NB4 (cell line): ENCODE measurements around the gene KCTD3.

Experiments used
- DNase-seq: peaks from one replicate; pipeline ENCODE4 v3.0.0; 2010; ENCODE audit warnings: low read depth
- H3K4me3 ChIP-seq: one replicate; pipeline ENCODE4 v1.5.1; 2011; ENCODE audit warnings: mild to moderate bottlenecking, low read depth, low read length, moderate library complexity
- MYC ChIP-seq: IDR thresholded peaks from 2 replicates; pipeline ENCODE4 v1.6.1; 2011; ENCODE audit warnings: low read depth, low read length
- POLR2A ChIP-seq: IDR thresholded peaks from 2 replicates; pipeline ENCODE4 v1.6.1; 2011; ENCODE audit warnings: mild to moderate bottlenecking; ENCODE audit not compliant: insufficient read length; ENCODE audit errors: extremely low read depth
- TF ChIP-seq, protein P1 (sequence below): IDR thresholded peaks from one replicate; pipeline ENCODE4 v1.5.1; 2012; ENCODE audit warnings: low read depth, low read length
- TF ChIP-seq, protein P2 (sequence below): IDR thresholded peaks from 2 replicates; pipeline ENCODE4 v1.6.1; 2011; ENCODE audit warnings: low read depth, low read length

KCTD3 gene

DNA sequence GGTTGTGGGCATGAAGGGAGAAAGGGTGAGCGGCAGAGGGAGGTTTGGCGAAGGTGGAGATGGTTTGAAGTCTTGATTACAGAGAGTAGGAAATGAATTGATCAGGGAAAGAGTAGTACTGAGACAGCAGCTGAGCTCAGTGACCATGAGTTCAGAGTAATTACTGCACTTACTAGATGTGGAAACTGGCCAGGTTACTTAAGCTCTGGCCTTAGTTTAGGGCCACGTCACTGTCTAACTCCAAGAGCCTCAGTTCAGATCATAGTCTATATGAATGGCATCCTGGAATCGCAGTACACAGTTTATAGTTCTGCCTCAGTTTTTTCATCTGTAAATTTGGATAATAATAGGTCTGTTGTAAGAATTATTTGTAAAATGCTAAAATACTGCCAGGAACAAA lies 78.1 kb downstream of the KCTD3 start:
- no peak for DNase-seq
- TF ChIP-seq POLR2A (no peak), MYC (no peak)
- TF ChIP-seq, protein P1, sequence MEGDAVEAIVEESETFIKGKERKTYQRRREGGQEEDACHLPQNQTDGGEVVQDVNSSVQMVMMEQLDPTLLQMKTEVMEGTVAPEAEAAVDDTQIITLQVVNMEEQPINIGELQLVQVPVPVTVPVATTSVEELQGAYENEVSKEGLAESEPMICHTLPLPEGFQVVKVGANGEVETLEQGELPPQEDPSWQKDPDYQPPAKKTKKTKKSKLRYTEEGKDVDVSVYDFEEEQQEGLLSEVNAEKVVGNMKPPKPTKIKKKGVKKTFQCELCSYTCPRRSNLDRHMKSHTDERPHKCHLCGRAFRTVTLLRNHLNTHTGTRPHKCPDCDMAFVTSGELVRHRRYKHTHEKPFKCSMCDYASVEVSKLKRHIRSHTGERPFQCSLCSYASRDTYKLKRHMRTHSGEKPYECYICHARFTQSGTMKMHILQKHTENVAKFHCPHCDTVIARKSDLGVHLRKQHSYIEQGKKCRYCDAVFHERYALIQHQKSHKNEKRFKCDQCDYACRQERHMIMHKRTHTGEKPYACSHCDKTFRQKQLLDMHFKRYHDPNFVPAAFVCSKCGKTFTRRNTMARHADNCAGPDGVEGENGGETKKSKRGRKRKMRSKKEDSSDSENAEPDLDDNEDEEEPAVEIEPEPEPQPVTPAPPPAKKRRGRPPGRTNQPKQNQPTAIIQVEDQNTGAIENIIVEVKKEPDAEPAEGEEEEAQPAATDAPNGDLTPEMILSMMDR = no peak
- H3K4me3 ChIP-seq = no peak overlapping the region

DNA sequence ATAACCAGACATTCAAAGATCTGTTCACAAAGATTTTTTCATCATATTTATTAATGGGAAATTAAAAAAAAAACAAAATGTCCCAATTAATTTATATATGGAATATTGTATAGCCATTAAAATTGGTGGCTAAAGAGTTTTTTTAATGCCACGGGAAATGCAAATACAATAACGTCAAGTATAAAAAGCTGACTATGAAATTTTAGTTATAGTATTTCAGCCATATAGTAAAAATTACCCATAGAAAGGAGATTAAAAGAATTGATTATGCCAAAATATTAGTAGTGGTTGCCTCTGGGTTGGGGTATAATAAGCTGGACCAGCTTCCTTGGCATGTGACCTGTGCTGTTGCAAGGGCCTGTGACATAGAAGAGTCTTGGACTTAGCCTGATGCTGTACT lies 78.8 kb downstream of the KCTD3 start:
- no peak overlapping the region for H3K4me3 ChIP-seq
- no peak for TF ChIP-seq POLR2A
- TF ChIP-seq, protein P2, sequence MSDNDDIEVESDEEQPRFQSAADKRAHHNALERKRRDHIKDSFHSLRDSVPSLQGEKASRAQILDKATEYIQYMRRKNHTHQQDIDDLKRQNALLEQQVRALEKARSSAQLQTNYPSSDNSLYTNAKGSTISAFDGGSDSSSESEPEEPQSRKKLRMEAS = no peak
- TF ChIP-seq, protein P1 = no peak
- no peak for TF ChIP-seq MYC
- no peak for DNase-seq

DNA sequence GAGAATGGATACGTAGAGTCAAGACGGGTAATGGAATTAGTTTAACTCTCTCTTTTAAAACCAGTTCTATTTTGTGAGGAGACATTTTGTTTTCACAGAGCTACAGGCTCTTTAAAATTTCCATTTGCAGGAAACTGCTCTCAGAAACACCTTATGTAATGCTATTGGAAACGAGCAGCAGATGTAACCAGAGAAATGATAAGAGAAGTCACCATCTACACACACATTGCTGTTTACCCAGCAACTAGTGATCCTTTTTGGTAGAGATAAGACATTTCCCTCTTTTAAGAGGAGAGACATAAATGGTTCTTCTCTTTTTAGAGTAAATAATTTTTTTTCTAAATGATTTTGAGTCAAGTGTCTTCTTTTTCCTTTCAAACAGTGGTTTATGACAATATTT lies 80.6 kb downstream of the KCTD3 start:
- TF ChIP-seq POLR2A = no peak
- TF ChIP-seq, protein P1 = no peak
- TF ChIP-seq, protein P2 = no peak
- TF ChIP-seq MYC = no peak
- DNase-seq = no peak
- H3K4me3 ChIP-seq = no peak overlapping the region

DNA sequence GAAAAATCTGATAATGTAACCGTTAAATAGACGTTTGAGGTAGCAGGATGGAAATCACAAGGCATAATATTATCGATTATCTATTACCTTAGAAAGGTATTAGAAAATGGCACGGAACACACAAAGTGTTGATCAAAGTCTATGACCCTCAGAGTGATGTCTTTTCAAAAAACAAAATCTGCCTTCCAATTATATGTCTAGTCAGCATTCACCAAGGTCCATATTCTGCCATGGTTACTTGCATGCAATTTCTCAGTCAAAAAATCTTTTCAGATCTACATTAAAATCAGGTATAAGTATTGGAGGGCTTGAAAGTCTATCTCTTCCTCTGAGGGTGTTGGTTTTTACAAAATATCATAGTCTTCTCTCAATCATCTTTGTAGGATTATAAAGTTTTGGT lies 81.9 kb downstream of the KCTD3 start:
- H3K4me3 ChIP-seq = no peak overlapping the region
- TF ChIP-seq MYC = no peak
- TF ChIP-seq, protein P1 = no peak
- no peak for TF ChIP-seq POLR2A
- TF ChIP-seq, protein P2 = no peak
- no peak for DNase-seq

DNA sequence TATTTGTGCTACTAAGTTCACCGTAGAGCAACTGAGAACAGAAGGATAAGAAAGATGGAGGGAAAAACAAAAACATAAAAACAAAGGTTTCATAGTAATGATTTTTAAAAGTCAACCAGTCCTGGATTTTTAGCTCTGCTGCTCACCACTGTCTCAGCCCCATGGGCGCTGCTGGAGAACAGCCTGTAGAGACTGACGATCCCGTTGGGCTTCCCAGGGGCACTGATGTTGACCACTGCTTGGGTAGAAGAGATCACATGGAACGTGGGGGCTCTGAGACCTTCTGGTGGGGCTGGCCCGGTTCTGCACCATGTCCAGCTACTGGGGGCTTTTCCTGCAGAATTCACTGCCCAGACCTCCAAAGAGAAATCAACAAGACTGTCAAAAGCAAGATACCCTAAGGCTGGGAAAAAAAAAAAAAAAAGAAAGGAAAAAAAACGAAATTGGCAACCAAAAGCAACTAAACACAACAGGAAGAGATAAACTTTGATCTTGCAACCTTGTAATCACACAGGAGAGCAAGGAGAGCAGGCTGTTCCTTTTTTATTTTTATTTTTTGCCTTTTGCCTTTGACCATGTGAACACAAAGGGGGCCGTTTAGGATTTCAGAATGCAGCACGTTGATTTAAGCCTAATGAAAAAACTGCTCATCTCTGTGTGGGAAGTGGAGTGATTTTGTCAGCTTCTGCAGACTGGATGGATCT lies 83.5 kb downstream of the KCTD3 start:
- H3K4me3 ChIP-seq = no peak overlapping the region
- TF ChIP-seq POLR2A (no peak), MYC (no peak)
- TF ChIP-seq, protein P1 = no peak
- TF ChIP-seq, protein P2 = no peak

DNA sequence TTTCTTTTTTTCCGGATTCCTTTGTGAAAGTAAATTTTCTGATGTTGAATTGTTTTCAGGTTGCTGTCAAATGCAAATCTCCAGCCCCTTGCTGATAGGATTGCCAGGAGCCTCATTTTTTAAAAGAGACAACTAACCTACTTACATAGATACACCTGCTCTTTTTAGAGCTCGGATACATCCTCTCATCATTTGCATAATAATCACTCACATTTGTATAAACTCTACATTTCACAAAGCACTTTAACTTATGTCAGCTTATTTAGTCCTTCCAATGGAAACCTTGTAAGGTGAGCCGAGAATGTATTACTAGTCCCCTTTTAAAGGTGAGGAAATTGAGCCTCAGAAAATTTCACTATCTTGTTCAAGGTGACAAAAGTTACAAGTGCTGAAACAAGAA lies 84.8 kb downstream of the KCTD3 start:
- no peak for TF ChIP-seq POLR2A
- TF ChIP-seq, protein P2 = no peak
- TF ChIP-seq, protein P1 = no peak
- no peak for TF ChIP-seq MYC
- no peak overlapping the region for H3K4me3 ChIP-seq
- DNase-seq = no peak

More for the DNA sequence above, 83.5 kb downstream of the KCTD3 start:
- no peak for DNase-seq
